GF-D8 (cell line): ENCODE data around the gene TPX2.

Experiments used
- DNase-seq: peaks from one replicate; lab custom pipeline; 2025; lab: John Stamatoyannopoulos, UW

Gene TPX2

DNA sequence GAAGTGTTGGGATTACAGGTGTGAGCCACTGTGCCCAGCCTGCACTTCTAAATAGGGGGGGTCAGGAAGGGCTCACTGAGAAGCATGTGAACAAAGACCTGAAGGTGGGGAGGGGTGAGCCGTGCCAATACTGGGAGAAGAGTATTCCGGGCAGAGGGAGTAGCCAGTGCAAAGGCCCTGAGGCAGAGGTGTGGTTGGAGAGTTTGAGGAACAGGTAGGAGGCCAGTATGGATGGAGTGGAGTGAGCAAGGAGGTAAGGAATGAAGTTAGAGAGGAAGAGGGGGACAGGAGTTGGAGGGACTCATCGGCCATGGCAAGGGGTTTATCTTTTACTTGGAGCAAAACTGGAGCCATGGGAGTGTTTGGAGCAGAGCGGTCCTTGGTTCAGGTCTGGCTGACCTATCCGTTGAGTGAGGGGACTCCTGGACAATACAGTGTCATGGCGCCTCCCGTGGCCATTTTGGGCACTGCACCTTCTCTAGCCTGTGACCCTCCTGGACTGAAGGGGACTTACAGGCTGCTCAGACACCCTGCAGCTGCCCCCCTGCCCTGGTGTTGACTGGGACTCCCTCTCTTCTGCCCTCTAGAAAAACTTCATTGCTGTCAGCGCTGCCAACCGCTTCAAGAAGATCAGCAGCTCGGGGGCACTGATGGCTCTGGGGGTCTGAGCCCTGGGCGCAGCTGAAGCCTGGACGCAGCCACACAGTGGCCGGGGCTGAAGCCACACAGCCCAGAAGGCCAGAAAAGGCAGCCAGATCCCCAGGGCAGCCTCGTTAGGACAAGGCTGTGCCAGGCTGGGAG is 94.2 kb downstream of the TPX2 start:
- no peak for DNase-seq

DNA sequence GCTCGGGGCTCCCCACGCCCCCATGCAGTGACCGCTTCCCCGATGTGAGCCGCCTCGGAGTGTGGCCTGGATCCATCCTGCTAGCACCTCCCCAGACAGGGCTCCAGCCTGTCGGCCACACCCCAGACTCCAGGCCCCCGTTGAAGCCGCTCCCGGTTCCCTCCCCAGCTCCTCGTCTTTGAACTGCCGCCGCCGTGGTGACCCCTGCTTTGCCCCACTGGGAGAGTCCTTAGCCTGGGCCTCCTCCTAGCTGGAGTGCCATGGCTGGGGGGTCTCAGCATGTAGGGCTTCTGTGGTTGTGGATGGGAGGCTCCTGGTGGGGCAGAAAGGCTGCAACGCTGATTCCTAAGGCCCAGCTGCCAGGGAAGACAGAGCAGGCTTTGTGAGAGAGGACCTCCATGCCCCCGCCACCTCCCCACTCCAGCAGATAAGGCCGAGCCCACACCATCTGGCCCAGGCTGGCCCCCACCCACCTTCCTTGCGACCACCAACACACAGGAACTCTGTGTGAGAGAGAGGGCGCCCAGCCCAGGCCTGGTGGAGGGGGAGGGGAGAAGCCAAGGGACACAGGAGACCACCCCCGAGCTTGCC is 94.9 kb downstream of the TPX2 start:
- DNase-seq = no peak

DNA sequence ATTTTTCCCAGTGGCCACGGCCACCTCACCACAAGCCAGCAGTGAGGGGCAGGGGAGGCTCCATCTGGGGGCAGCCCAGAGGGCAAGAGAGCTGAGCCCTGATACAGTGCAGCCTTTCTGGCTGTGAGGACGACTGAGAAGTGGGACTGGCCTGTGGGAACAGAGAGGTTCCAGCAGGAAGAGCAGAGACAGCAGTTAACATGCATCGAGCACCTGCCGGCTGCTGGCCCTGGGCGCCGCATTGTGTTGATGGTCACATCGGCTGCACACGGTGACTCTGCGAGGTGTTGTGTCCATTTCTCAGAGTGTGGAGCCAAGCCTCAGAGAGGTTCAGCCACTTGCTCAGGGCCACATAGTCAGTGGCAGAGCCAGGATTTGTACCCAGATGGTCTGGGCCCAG is 96.5 kb downstream of the TPX2 start:
- DNase-seq = no peak

DNA sequence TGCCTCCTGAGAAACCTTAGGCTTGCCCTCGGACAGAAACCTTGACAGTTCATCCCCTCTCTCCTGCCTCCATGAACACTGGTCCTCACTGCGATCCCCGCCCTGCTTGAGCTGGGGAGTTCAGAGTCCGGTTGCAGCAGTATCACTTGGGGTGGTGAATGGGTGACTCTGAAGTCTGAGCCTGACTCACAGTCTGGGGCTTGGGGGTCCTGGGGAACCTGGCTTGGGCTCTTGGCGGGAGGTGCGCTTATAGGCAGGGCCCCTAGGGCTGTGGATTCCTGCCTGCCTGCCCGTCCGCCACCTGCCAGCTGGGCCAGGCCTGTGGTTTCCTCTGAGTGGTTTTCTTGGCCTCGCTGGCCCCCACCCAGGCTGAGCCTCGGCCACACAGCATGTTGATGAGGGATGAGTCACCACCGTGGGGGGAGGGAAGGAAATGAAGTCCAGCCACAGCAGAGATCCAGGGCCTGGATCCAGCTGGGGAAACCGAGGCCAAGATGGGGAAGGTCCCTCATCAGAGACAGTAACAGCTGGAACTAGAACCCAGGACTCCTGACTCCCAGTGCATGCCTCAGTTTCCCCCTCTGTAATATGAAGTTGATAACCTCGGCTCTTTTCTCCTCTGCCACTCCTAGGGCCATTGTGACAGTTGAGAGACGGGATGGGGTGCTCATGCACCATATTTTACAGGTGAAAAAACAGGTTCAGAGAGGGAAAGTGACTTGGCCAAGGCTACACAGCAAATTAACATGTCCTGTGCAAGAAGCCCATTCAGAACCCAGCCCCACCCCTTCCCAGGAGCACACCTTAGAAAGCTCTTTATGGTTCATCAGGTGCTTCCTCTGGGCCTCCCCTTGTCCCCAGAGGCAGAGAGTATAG is 97.1 kb downstream of the TPX2 start:
- DNase-seq = peak; percentile 73

DNA sequence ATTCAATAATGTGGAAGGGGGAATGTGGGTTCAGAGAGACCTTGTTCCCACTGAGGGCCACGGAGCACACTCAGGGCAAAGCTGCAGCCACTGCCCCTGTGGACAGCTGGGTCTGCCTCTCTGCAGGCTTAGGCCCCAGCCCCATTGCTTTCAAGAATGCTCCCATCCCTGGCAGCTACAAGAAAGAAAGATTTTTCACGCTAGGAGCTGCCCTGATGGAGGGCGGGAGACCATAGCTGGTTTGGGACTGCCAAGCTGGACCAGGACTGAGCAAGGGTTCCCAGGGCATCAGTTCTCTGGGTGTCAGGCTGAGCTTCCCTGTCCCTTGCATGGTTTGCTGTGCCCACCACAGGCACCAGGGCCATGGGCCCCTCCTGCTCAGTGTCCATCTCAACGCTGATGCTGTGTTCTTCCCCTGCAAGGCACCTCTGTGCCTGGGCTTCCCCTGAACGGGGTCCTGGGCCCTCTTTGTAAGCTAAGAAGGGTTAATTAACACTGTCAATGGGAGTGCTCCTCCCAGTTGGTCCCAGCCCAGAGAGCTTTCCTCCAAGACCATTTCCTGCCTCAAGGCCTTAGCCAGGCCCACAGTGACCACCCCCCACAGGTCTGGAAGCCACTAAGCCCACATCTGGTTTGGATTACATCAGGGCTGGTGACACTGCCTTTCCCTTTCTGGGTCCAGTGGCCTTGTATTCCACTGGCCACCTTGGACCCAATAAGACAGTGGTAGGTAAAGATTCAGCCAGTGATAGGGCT is 97.9 kb downstream of the TPX2 start:
- DNase-seq = no peak

DNA sequence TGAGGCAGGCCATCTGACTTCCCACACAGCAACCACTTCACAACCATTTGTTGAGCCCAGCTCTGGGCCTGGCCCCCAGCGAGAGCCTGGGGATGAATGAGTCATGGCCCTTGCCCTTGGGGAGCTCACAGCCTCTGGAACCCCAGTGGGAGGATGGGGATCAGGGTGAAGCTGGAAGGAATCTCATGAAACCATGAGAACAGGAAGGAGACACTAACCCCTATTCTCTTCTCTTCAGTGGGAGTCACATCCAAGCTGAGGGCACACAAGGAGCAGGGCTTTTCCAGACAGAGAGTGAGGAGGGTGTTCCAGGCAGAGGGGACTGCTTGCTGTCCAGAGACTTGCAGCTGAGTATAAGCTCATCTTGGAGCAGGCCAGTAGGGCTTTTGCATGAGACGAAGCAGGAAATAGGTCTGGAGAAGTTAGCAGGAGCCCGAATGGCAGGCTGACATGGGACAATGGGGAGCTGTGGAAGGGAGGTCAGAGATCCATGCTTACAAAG is 98.9 kb downstream of the TPX2 start:
- DNase-seq = no peak

DNA sequence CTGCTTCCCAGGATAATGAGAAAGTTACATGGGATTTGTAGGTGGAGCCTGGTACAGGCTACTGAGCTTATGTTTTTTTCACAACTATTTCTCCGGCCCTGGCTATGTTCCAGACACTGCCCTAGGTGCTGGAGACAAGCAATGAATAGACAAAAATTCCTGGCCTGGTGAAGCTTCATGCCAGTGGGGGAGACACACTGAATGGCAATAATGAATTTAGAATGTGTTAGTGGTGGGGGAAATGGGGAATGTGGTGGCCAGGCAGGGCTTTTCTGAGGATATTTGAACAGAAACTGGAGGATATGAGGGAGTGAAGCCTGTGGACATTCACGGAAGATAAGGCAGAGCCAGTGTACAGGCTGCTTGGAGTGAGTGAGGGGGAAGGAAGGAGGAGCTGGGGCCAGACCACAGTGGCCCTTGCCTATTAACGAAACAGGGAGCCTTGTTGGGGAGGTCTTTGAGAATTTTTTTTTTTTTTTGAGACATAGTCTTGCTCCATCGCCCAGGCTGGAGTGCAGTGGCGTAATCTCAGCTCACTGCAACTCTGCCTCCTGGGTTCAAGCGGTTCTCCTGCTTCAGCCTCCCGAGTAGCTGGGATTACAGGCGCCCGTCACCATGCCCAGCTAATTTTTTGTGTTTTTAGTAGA is 99.7 kb downstream of the TPX2 start:
- peak; percentile 41 for DNase-seq

DNA sequence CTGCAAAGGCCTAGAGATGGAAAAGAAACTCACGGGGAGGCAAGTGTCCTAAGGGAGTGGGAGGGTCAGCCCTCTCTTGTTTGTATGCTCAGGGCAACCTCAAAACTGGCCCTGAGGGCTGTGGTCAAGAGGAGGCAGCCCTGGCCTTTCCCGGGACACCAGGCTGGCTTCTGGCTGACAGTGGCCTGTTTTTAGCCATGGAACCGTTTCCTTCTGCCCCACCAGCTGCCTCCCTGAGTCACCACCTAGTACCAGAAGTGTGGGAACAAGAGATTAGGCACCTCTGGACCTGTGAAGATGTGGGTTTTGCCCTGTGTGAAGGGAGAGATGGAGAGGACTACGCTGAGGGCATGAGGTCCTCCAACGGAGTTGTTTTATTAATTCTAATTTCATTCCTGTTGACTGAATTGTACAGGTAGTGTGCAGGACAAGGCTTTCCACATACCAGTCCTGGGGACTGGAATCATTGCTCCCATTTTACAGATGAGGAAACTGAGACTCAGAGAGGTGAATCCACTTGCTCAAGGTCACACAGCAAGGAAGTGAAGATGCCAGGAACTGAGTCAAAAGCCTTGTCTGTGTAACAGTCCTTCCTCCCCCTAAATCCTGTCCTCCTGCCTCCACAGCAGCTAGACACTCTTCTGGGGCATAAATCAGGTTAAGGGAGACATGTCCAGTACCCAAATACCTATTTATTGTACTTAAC is 100.8 kb downstream of the TPX2 start:
- no peak for DNase-seq

DNA sequence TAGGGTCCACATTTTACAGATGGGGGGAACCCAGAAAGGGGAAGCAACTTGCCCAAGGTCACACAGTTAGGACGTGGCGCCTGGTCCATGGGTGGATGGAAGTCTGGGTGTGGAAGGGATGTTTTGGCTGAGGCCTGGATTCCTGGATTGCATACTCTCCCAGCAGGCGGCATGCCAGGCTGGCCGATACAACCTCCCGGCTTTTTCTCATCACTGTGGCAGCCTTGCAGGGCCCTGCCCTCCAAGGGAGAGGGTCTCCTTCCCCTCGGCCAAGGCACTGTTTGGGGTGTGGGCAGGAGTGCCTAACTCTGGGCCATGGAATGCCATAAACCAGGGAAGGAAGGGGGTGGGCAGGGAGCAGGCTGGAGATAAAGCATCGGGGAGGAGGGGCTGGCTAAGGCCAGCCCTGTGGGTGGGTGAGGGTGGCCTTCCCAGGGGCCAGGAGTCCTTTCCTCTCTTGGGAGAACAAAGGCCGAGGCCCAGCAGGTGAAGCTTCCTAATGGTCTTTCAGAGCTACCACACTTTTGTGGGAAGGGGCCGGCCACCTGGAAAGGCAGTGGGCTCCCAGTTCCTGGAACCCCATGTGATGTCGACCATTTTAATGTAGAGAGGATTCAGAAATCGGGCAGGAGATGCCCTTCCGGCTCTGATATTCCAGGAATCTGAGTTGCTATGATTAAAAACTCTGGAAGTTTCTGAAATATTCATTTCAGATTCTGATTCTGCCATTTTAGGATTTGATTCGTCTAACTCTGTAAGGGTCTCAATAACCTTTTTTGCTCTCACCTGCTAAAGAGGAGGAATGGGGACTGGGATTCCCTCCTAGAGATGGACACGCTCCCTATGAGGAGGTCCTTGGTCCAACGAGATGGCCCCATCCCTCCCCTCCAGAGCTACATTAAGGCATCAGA is 102.1 kb downstream of the TPX2 start:
- no peak for DNase-seq

DNA sequence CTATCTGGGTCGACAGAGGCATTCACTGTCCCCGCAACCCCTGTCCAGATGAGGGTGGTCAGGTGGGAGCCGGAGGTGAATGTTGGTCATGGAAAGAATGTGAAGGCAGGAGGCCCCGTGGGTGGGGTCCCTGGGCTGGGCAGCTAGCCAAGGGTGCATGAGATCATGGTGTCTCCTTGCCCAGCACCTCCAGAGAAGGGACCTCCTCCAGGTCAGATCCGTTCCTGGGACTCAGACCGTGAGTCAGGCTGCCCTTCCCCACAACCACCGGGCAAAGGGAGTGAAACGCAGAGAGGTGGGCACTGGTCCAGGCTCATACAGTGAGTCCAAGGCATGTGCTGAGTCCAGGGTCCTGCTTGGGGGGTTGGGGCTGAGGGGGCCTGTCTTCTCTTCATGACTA is 102.8 kb downstream of the TPX2 start:
- DNase-seq = no peak

DNA sequence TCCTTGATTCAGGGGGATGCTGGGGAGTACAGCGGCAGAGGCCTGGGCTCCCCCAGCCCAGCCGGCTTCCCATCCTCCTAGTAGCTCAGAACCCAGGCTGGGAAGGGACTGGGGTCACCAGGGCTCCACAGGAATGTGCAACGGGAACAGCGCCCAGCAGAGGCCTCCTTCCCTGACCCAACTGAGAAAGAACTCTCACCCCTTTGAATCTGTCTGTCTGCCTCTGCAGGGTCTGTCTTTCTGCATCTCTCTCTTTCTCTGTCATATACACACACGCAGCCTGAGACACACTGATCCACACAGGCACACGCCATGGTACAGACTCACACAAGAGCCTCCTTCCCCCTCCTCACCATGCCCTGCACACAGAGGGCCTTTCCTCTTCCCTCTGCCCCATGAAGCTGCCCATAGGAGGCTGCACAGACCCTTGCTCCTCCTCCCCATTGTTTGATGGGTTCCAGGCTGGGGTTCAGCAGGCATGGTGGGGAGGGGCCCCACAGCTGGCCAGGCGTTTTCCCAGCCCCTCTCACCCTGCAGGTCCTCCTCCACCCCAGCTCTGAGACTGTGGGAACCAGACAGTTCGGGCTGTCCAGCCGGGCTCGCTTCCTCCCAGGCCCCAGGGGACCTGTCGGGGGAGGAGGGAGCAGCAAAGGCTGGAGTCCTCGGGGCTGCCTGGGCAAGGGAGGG is 103.5 kb downstream of the TPX2 start:
- no peak for DNase-seq

DNA sequence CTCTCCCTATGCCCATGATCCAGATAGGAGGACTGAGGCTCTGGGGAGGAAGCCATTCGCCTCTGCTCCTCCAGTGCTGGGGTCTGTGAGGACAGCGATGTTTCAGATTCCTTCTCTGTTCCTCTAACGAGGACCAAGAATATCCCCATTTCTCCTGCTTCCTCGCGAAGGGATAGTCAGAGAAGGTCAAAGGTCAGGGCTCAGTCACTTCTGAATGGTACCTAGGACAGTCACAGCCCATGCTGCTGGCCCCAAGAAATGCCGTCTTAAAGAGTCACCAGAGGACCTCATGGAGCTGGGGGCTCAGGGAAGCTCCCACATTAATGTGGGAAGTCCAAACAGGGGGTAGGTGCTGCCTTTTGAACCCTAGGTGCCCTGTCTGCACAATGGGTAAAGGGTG is 104.2 kb downstream of the TPX2 start:
- no peak for DNase-seq

DNA sequence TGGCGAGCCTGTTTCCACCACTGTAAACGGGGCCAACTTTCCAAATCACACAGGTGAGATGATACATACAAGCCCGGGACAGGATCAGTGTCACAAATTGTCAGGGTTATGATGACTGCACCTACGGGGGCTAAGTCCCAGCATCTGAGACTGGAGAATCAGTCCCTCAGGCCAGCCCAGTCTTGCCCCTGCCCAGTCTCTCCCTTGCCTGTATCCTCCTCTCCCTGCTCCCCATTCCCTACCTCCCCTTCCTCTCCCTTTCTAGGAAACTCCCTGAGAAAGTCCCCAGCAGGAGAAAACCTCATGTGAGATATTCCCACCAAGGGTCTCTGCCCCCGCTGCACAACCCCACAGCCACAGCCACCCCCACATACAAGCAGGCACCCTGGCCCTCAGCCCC is 104.8 kb downstream of the TPX2 start:
- DNase-seq = no peak

DNA sequence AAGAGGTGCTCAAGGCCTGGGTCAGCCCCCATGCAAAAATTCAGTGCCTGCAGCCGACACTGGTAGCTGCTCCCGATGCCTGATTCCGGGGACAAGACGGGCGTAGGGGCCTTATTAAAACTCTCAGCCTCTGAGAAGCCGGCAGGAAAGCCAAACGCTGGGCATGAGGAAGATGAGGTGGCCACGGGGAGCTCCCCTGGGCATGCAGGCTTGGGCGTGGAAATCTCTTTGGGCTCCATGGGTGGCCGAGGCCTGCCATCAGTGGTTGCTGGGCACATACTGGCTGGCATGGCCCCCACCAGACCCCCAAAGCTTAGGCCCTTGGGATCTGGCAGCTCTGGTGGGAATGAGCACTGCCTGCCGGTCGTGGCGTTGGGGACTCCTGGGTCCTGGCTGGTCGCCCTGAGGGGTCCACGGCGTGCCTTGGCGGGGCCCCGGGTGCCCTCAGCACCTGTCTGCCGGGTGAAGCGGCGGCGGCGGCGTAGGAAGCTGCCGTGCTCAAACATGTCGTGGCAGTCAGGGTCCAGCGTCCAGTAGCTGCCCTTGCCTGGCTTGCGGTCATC is 105.7 kb downstream of the TPX2 start:
- DNase-seq = no peak

DNA sequence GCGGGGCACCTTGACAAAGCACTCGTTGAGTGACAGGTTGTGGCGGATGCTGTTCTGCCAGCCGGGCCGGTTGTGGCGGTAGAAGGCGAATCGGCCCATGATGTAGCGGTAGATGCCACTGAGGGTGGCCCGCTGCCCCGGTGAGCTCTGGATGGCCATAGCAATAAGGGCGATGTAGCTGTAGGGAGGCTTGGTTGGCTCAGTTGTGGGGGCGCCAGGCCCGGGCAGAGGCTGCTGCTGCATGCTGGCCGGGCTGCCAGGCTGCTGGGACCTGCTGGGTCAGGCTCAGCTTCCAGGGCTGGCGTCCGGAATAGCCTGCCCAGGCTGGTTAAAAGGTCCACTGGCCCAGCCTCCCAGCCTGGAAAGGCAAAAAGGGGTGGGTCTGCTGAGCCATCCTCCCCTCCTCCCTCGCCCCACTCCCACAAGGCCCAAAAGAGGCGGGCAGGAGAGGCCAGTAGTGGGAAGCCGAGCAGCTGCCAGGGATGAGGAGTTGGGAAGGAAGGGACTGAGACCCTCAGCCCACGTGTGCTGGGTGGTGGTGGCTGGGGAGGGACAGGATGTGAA is 106.3 kb downstream of the TPX2 start, which contains the start of gene FOXS1:
TSS of gene FOXS1 (minus strand) at position 305 of the 564 bp plus-strand sequence. CDS start at position 243, 62 bp downstream.
- no peak for DNase-seq

DNA sequence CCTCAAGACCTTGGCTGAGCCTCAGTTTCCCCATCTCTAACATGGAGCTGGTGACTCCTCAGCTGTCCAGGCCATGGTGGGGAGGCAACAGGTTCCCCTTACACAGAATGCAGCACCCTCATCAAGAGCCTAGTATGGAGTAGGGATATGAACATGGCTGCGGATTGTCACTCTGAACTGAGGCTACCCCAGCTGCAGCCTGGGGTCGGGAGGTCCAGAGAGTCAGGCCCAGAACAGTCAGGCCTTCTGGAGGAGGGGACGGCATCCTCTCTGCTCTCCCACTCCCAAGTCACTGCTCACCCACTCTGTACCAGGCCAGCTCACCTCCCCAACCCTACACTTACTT is 107.7 kb downstream of the TPX2 start:
- DNase-seq = no peak

DNA sequence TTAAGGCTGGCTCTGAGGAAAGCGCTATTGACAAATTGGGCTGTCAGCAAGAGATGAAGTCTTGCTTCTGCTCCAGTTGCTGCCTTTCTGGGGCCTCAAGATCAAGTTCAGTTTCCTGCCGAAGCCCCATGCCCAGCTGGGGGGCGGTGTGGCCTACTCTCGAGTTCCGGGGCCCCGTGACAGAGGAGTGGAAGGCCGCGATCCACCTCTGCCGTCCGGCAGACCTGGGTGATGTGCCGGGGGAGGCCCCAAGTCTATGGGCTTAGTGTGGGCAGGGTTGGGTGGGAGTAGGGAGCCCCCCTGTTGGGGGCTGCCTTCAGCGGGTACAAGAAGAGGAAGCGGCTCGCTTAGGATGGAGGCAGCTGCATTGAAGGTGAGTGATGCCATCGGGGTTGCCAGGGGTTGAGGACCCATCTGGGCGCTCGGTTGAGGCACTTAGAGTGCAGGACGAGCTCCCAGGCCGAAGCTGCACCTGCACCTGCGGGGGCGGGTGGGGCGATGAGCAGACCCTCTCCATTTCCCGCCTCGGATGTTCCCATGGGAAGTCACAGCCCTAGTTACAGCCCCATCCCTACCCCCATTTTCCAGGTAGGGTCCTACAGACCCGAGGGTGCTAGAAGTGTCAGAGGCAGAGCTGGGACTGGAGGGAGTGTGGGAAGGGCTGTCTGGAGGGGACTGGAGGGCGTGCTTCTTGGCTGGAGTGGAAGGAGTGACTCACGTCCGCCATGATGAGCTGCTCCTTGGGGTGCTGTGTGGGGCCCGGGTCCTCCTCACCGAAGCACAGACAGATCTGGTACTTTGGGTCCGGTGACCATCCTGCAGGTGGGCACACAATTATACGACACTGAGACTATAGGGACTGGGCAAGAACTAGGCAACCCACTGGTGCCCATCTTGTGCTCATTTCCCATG is 109.3 kb downstream of the TPX2 start:
- DNase-seq = no peak
